Measurements from ENCODE around the gene TGFBR1. TPM values are rescaled to one million over a fixed set of nuclear protein-coding genes. Genes with fewer than 3 reads are reported as not detected.

The TGFBR1 gene
- total RNA-seq, 1 donor from 2014 or later: 203 TPM

GRCh38 chr9:99177576-99178366, 72.9 kb downstream of the TGFBR1 start:
- Histone ChIP-seq H3K4me3 (ENCODE audit: insufficient read depth, low read depth, low read length) (no peak overlapping the region), H3K9me3 (ENCODE audit: insufficient read depth, low read depth, low read length) (no peaks in the 10 kb centered on the region), H4K20me1 (ENCODE audit: insufficient read depth, low read length) (no peaks in the 10 kb centered on the region), H3K4me1 (ENCODE audit: insufficient read depth, low read length) (peaks cover 8% of the 10 kb centered on the region), H2AFZ (ENCODE audit: low read depth, low read length) (no peak overlapping the region), H3K4me2 (ENCODE audit: low read length) (no peak overlapping the region), H3K9ac (ENCODE audit: low read length) (no peak overlapping the region), H3K27ac (ENCODE audit: low read depth, low read length) (no peak overlapping the region), H3K36me3 (ENCODE audit: insufficient read depth, low read length) (no peaks in the 10 kb centered on the region), H3K79me2 (ENCODE audit: insufficient read depth, low read length) (no peaks in the 10 kb centered on the region), H3K27me3 (ENCODE audit: insufficient read depth, low read length) (peaks cover 2% of the 10 kb centered on the region)
- TF ChIP-seq EZH2 (IDR thresholded peaks at IDR 0.05; ENCODE audit: insufficient read depth, low read length): no peak
- no peak for TF ChIP-seq CTCF (IDR thresholded peaks at IDR 0.05; ENCODE audit: insufficient read depth, low read depth, low read length)
- FAIRE-seq (no peak), DNase-seq (ENCODE audit: low read depth) (no peak)
- no peaks in the 10 kb centered on the region for H3K36me3 Mint-ChIP-seq (ENCODE audit: low read depth, unreplicated experiment)
- H3K27me3 Mint-ChIP-seq (ENCODE audit: low read depth, unreplicated experiment): no peaks in the 10 kb centered on the region
- no peak overlapping the region for H3K4me3 Mint-ChIP-seq (ENCODE audit: unreplicated experiment)
- H3K9me3 Mint-ChIP-seq (ENCODE audit: unreplicated experiment): no peaks in the 10 kb centered on the region
- H3K4me1 Mint-ChIP-seq (ENCODE audit: low read depth, unreplicated experiment): peaks cover 19% of the 10 kb centered on the region
- H3K27ac Mint-ChIP-seq (ENCODE audit: unreplicated experiment): no peak overlapping the region

- H3K4me1 Mint-ChIP-seq (ENCODE audit: low read depth, unreplicated experiment): peaks cover 18% of the 10 kb centered on the region
- no peak for DNase-seq (ENCODE audit: low read depth)
- Histone ChIP-seq H4K20me1 (ENCODE audit: insufficient read depth, low read length) (no peaks in the 10 kb centered on the region), H3K36me3 (ENCODE audit: insufficient read depth, low read length) (no peaks in the 10 kb centered on the region), H3K4me2 (ENCODE audit: low read length) (no peak overlapping the region), H2AFZ (ENCODE audit: low read depth, low read length) (no peak overlapping the region), H3K9ac (ENCODE audit: low read length) (no peak overlapping the region), H3K79me2 (ENCODE audit: insufficient read depth, low read length) (no peaks in the 10 kb centered on the region), H3K4me3 (ENCODE audit: insufficient read depth, low read depth, low read length) (no peak overlapping the region), H3K27me3 (ENCODE audit: insufficient read depth, low read length) (no peaks in the 10 kb centered on the region), H3K4me1 (ENCODE audit: insufficient read depth, low read length) (peaks cover 11% of the 10 kb centered on the region), H3K27ac (ENCODE audit: low read depth, low read length) (no peak overlapping the region), H3K9me3 (ENCODE audit: insufficient read depth, low read depth, low read length) (no peaks in the 10 kb centered on the region)
- no peaks in the 10 kb centered on the region for H3K9me3 Mint-ChIP-seq (ENCODE audit: unreplicated experiment)
- H3K27ac Mint-ChIP-seq (ENCODE audit: unreplicated experiment): no peak overlapping the region
- H3K36me3 Mint-ChIP-seq (ENCODE audit: low read depth, unreplicated experiment): no peaks in the 10 kb centered on the region
- no peak for FAIRE-seq
- no peak overlapping the region for H3K4me3 Mint-ChIP-seq (ENCODE audit: unreplicated experiment)
- no peaks in the 10 kb centered on the region for H3K27me3 Mint-ChIP-seq (ENCODE audit: low read depth, unreplicated experiment)
- TF ChIP-seq CTCF (IDR thresholded peaks at IDR 0.05; ENCODE audit: insufficient read depth, low read depth, low read length) (no peak), EZH2 (IDR thresholded peaks at IDR 0.05; ENCODE audit: insufficient read depth, low read length) (no peak)
Measured at GRCh38 chr9:99178912-99179872, 74.3 kb downstream of the TGFBR1 start.
